Skeletal muscle tissue (tissue), 2 donors: ENCODE measurements around the gene CEACAM1. TPM values are rescaled to one million over a fixed set of nuclear protein-coding genes. Genes with fewer than 3 reads are reported as not detected.

Source experiments
- small RNA-seq: library from RNA; depleted of rRNA; stranded (forward); fragments of <200 nt; gene quantifications from one replicate; pipeline ENCODE3, GENCODE V24; 2014
- total RNA-seq: library from RNA; depleted of rRNA; stranded (reverse); fragments of >200 nt; gene quantifications from one replicate; pipeline ENCODE4 v1.2.3, GENCODE V29; 2014

The CEACAM1 gene
- total RNA-seq, 1 donor from 2014 or later: 0.52 TPM

Small RNAs within 50 kb of the gene (small RNA-seq; reads per million reads assigned to genes)
- gene RNU4-60P: not detected

Other genes with a start within 250 kb of the CEACAM1 start
- gene PRR19, start 226.3 kb downstream of the CEACAM1 start, total RNA-seq: not detected
- gene PAFAH1B3, start 225.9 kb downstream of the CEACAM1 start, total RNA-seq: 29.2 TPM
- 0.52 TPM for gene TMEM145, start 215.2 kb downstream of the CEACAM1 start, total RNA-seq
- gene MEGF8, start 202.8 kb downstream of the CEACAM1 start, total RNA-seq: 17.2 TPM
- not detected for gene CNFN, start 138.2 kb downstream of the CEACAM1 start, total RNA-seq
- gene LIPE, start 101.1 kb downstream of the CEACAM1 start, total RNA-seq: 8.9 TPM
- gene CXCL17, start 85.5 kb downstream of the CEACAM1 start, total RNA-seq: not detected
- gene CEACAM8, start 66.4 kb upstream of the CEACAM1 start, total RNA-seq: 0.52 TPM
- not detected for gene PSG3, start 212.0 kb upstream of the CEACAM1 start, total RNA-seq
- gene PSG8, start 237.2 kb upstream of the CEACAM1 start, total RNA-seq: not detected